Liver (tissue), 9 donors: Measurements from ENCODE around the gene CELSR1. TPM values are rescaled to one million over a fixed set of nuclear protein-coding genes. Genes with fewer than 3 reads are reported as not detected.

Source experiments
- DNase-seq: peaks from one replicate; pipeline ENCODE4 v3.0.0-alpha.2; 2017; ENCODE audit warnings: low spot score
- H3K27ac ChIP-seq, 2 donors: one replicate each; pipeline ENCODE4 v1.7.0; 2013; ENCODE audit warnings: inconsistent platforms in 2 of 2, low read length in 2 of 2, control low read depth in 1 of 2, low read depth in 1 of 2, mild to moderate bottlenecking in 1 of 2
- H3K27me3 ChIP-seq, 4 donors: one replicate each; pipeline versions ENCODE4 v1.6.1 to v1.7.0; 2013; ENCODE audit warnings: low read length in 3 of 4, inconsistent platforms in 1 of 4, mild to moderate bottlenecking in 1 of 4, moderate library complexity in 1 of 4; ENCODE audit not compliant: control insufficient read depth in 4 of 4, insufficient read depth in 4 of 4
- H3K36me3 ChIP-seq, 4 donors: one replicate each; pipeline versions ENCODE4 v1.6.1 to v1.7.0; 2013; ENCODE audit warnings: low read length in 3 of 4, mild to moderate bottlenecking in 3 of 4, low read depth in 1 of 4, moderate library complexity in 1 of 4; ENCODE audit not compliant: control insufficient read depth in 4 of 4, insufficient read depth in 3 of 4
- H3K4me1 ChIP-seq, 4 donors: one replicate each; pipeline versions ENCODE4 v1.6.1 to v1.7.0; 2013; ENCODE audit warnings: low read length in 3 of 4, mild to moderate bottlenecking in 3 of 4, moderate library complexity in 1 of 4; ENCODE audit not compliant: control insufficient read depth in 4 of 4, insufficient read depth in 4 of 4
- H3K4me3 ChIP-seq, 3 donors: one replicate each; pipeline versions ENCODE4 v1.6.1 to v1.7.0; 2013; ENCODE audit warnings: low read length in 3 of 3, control low read depth in 1 of 3, low read depth in 1 of 3, mild to moderate bottlenecking in 1 of 3
- H3K9ac ChIP-seq, 2 donors: one replicate each; pipeline ENCODE4 v1.7.0; 2013; ENCODE audit warnings: low read length in 2 of 2, mild to moderate bottlenecking in 2 of 2, moderate library complexity in 2 of 2, control low read depth in 1 of 2, low read depth in 1 of 2
- H3K9me3 ChIP-seq, 4 donors: one replicate each; pipeline versions ENCODE4 v1.6.1 to v1.7.0; 2013; ENCODE audit warnings: low read length in 3 of 4; ENCODE audit not compliant: control insufficient read depth in 4 of 4
- ATF3 ChIP-seq: IDR thresholded peaks from 2 replicates; pipeline ENCODE4 v1.6.1; 2016; ENCODE audit warnings: antibody characterized with exemption
- CTCF ChIP-seq: fragments of 150-350 bp; IDR thresholded peaks from 2 replicates; pipeline ENCODE4 v1.5.1; 2017; ENCODE audit warnings: improper control_type of control experiment, low read depth, low read length; ENCODE audit not compliant: missing input control
- EGR1 ChIP-seq, 2 donors: IDR thresholded peaks; 2 replicates each; pipeline ENCODE4 v1.6.1; 2016 to 2018; ENCODE audit warnings: antibody characterized with exemption in 2 of 2, low read depth in 2 of 2
- FOXA1 ChIP-seq: IDR thresholded peaks from 2 replicates; pipeline ENCODE4 v1.6.1; 2016; ENCODE audit warnings: antibody characterized with exemption
- FOXA2 ChIP-seq: IDR thresholded peaks from 2 replicates; pipeline ENCODE4 v1.6.1; 2016; ENCODE audit warnings: antibody characterized with exemption
- GABPA ChIP-seq, 2 donors: IDR thresholded peaks in 1 of 2; conservative IDR thresholded peaks in 1 of 2; 2 replicates each; pipeline ENCODE4 v1.6.1; 2016; ENCODE audit warnings: antibody characterized with exemption in 2 of 2, mild to moderate bottlenecking in 1 of 2, moderate library complexity in 1 of 2
- HNF4A ChIP-seq, 2 donors: conservative IDR thresholded peaks; 2 replicates each; pipeline ENCODE4 v1.6.1; 2016; ENCODE audit warnings: antibody characterized with exemption in 2 of 2, mild to moderate bottlenecking in 2 of 2
- NR2F2 ChIP-seq: IDR thresholded peaks from 2 replicates; pipeline ENCODE4 v1.6.1; 2016; ENCODE audit warnings: antibody characterized with exemption
- RAD21 ChIP-seq, 2 donors: IDR thresholded peaks; 2 replicates each; pipeline ENCODE4 v1.6.1; 2016; ENCODE audit warnings: antibody characterized with exemption in 2 of 2, mild to moderate bottlenecking in 2 of 2
- REST ChIP-seq: IDR thresholded peaks from 2 replicates; pipeline ENCODE4 v1.6.1; 2016; ENCODE audit warnings: antibody characterized with exemption, mild to moderate bottlenecking
- SP1 ChIP-seq: IDR thresholded peaks from 2 replicates; pipeline ENCODE4 v1.6.1; 2018; ENCODE audit warnings: antibody characterized with exemption, mild to moderate bottlenecking
- TAF1 ChIP-seq: conservative IDR thresholded peaks from 2 replicates; pipeline ENCODE4 v1.6.1; 2016; ENCODE audit warnings: antibody characterized with exemption, mild to moderate bottlenecking
- YY1 ChIP-seq: IDR thresholded peaks from 2 replicates; pipeline ENCODE4 v1.6.1; 2016; ENCODE audit warnings: antibody characterized with exemption, mild to moderate bottlenecking
- WGBS: extraction: QIAGEN DNeasy Blood & Tissue Kit; methylation state at CpG from one replicate; pipeline ENCODE4 v1.1.7; 2013; 5-methylcytosine and 5-hydroxymethylcytosine counted together
- polyA plus RNA-seq, 2 donors: library from polyadenylated mRNA; stranded (reverse) in 1 of 2; unstranded in 1 of 2; fragments of 200-250 nt in 1 of 2; fragments of >200 nt in 1 of 2; fragmentation: Nextera tagmentation in 1 of 2; extraction: Ambion mirVana in 1 of 2; gene quantifications; one replicate each; pipeline versions ENCODE4 v1.2.1 to v1.2.3, GENCODE V29; 2013 to 2015
- total RNA-seq, 2 donors: library from RNA; depleted of rRNA; stranded (reverse); fragments of >200 nt; gene quantifications; one replicate each; pipeline ENCODE4 v1.2.3, GENCODE V29; 2014
- TF ChIP-seq, protein P1 (sequence below): IDR thresholded peaks from 2 replicates; pipeline ENCODE4 v1.6.1; 2016; ENCODE audit warnings: antibody characterized with exemption
- donor health status: healthy.
- donor health status: healthy.
- donor health status: healthy.
- donor health status: healthy.
- donor health status: healthy.

Gene CELSR1
- total and polyA plus RNA-seq, 4 donors, result 0.37 to 1.6 (median 1.3) TPM

- TF ChIP-seq FOXA1, result no peak
- TF ChIP-seq YY1, result no peak
- TF ChIP-seq, protein P1, sequence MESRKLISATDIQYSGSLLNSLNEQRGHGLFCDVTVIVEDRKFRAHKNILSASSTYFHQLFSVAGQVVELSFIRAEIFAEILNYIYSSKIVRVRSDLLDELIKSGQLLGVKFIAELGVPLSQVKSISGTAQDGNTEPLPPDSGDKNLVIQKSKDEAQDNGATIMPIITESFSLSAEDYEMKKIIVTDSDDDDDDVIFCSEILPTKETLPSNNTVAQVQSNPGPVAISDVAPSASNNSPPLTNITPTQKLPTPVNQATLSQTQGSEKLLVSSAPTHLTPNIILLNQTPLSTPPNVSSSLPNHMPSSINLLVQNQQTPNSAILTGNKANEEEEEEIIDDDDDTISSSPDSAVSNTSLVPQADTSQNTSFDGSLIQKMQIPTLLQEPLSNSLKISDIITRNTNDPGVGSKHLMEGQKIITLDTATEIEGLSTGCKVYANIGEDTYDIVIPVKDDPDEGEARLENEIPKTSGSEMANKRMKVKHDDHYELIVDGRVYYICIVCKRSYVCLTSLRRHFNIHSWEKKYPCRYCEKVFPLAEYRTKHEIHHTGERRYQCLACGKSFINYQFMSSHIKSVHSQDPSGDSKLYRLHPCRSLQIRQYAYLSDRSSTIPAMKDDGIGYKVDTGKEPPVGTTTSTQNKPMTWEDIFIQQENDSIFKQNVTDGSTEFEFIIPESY, result no peak
- no peak for TF ChIP-seq GABPA (IDR thresholded peaks at IDR 0.05 in 1 of 2, conservative IDR thresholded peaks at IDR 0.05 in 1 of 2)
- TF ChIP-seq RAD21 (IDR thresholded peaks at IDR 0.05), result no peak
- TF ChIP-seq SP1, result no peak
- no peak for TF ChIP-seq FOXA2
- no peak for TF ChIP-seq EGR1 (IDR thresholded peaks at IDR 0.05; ENCODE audit: low read depth in 2 of 2)
- TF ChIP-seq ATF3, result no peak
- no peak for TF ChIP-seq TAF1
- TF ChIP-seq NR2F2, result no peak
- no peak for TF ChIP-seq CTCF
- no peak for TF ChIP-seq HNF4A (conservative IDR thresholded peaks at IDR 0.05)
- TF ChIP-seq REST, result no peak
- Histone ChIP-seq H3K9ac (no peak overlapping the region), H3K27me3 (peaks cover 0 to 10% (median 3%) of the 10 kb centered on the region in 4 donors), H3K4me1 (peaks cover 0 to 6% (median 4%) of the 10 kb centered on the region in 4 donors), H3K36me3 (no peaks in the 10 kb centered on the region), H3K27ac (no peak overlapping the region), H3K9me3 (no peaks in the 10 kb centered on the region), H3K4me3 (no peak overlapping the region)
- WGBS, result 72% methylated on average over 3 of the region's 3 CpGs
- DNase-seq, result no peak
Observed at GRCh38 chr22:46532416-46532815, 5.0 kb downstream of the CELSR1 start.

DNA sequence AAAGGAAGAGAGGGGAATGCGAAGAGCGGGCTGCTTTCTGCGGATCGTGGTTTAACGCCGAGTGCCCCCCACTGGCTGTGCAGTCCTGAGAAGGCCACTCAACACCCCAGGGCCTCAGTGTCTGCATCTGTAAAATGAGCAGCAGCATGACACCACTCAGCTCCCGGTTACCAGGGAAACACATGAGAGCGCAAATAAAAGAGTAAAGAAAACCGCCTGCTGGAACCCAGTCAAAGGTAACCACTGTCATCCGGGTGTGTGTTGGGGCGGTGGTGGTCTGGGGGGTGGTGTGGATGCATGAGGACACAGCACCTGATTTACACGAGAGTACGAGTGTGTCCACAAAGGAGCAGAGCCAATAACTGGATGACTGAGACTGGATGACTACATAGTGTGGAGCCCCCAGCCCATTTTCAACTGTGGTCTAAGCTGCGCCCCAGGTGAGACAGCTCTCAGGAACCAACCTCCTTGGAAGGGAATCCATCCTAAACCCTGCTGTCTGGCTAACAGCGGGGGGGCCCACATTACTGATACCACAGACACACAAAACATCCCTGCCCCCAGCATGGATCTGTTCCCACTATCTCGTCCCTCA is 5.7 kb downstream of the CELSR1 start:
- DNase-seq, result no peak
- Histone ChIP-seq H3K4me3 (no peak overlapping the region), H3K27me3 (peaks cover 0 to 10% (median 3%) of the 10 kb centered on the region in 4 donors), H3K27ac (no peak overlapping the region), H3K4me1 (peaks cover 0 to 6% (median 1%) of the 10 kb centered on the region in 4 donors), H3K9me3 (no peaks in the 10 kb centered on the region), H3K9ac (no peak overlapping the region), H3K36me3 (no peaks in the 10 kb centered on the region)
- 92% methylated on average over 16 of the region's 16 CpGs for WGBS
- TF ChIP-seq TAF1, result no peak
